Stimulated activated naive CD8-positive, alpha-beta T cell treated with anti-CD3 and anti-CD28 coated beads, Interleukin-15, Interleukin-2, amounts not matched to agents 100 U/mL and 50 U/mL, for 24 hours (primary cell): ENCODE data around the gene NHS.
A peak's percentile ranks its signal among the peaks of the same experiment; 100 is the strongest.

Experiments
- ATAC-seq: fragments of 150-1000 bp; cut with Tn5 transposase; one replicate; pipeline ENCODE4 v1.10.0; 2021
- DNase-seq: peaks from one replicate; pipeline ENCODE4 v3.0.0; 2021

NHS gene

DNA sequence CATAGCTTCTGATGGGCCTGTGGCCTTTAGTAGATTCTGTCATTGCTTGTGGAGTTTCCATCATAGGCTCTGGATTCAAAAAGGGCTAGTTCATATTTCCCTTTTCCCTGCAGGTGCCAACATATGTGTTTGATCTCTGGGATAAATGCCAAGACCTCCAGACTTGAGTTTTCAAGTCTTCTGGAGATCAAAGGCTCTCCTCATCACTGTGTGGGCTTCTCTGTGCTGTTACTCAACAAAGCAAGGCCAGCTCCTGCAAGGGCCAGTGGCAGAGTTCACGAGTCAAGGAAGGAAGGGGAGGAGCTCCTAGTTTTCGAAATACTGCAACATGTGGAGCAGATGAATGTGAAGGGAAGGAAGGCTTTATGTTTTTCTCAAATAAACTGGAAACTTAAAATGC, 299.6 kb downstream of the NHS start:
- no peak for ATAC-seq
- no peak for DNase-seq

DNA sequence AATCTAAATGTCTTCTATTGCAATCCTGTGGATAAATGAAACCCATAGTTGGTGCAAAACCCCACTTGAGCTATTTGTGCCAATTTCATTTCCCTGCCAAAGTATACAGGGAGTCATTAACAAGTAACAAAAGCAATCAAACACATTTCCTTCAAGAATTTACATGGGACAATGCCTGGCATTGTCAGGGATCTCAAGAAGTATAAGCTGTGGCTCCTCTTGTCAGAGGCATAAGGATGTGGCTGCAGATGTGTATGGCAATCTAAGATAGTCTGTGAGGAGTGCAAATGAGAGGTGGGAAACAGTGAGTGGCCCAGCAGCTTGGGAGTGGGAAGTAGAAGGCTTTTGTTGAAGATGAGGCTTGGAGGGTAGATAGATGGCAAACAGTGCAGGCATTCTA, 304.3 kb downstream of the NHS start:
- ATAC-seq = no peak
- no peak for DNase-seq

DNA sequence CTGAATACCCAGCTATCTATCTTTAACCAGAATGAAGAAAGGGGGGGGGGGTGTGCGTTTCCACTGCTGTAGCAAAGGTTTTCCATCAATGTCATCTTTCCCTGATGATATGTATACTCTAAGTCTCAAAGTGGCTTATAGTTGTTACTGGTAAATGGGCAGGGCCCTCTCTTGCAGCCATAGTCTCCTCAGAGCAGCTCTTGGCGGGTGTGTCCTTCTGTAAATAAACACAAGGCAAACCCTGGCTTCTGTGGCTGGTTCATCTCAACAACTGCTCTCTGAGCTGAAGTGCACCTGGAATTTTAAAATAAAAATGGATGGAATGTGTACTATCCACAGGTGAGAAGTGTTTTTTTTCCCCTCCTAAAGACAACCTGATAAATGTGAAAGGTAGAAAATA, 304.8 kb downstream of the NHS start:
- no peak for DNase-seq
- no peak for ATAC-seq

GRCh38 chrX:17680732-17681413, 305.9 kb downstream of the NHS start:
- DNase-seq (no peak), ATAC-seq (no peak)

DNA sequence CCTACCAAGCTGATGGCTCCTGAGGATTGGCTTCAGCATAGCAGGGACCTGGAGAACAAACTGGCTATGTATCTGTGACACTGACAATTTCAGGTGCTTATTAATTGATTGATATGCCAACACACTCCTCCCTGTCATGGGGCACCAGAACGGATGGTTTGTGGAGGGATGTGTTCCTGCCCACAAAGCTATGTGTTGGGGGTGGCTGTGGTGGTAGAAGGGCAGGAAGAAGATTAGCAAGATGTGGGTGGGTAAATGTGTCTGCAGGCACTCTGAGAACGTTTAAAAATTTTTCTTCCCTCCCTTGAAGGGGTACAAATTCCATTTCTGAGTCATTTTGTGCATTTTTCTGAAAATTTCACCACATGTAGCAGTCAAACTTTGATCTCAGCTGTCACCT, 307.3 kb downstream of the NHS start:
- peak; percentile 16 for DNase-seq
- ATAC-seq = peak; percentile 88

GRCh38 chrX:17685026-17685425, 310.0 kb downstream of the NHS start:
- no peak for ATAC-seq
- no peak for DNase-seq

DNA sequence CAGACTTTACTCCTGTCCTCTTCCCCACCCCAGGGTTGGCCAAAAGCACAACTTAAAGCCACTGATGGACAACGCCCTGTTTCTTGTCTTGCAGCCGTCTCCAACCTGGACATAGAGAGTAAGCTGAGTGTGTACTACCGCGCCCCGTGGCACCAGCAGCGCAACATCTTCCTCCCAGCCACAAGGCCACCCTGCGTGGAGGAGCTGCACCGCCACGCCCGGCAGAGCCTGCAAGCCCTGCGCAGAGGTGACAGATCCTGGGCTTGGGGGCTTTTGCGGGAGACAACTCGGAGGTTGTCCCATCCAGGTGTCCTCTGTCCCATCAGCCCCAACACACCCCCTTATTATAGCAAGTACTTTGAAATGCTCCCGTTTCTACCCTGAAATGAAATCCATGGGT, 312.6 kb downstream of the NHS start:
- no peak for ATAC-seq
- no peak for DNase-seq

DNA sequence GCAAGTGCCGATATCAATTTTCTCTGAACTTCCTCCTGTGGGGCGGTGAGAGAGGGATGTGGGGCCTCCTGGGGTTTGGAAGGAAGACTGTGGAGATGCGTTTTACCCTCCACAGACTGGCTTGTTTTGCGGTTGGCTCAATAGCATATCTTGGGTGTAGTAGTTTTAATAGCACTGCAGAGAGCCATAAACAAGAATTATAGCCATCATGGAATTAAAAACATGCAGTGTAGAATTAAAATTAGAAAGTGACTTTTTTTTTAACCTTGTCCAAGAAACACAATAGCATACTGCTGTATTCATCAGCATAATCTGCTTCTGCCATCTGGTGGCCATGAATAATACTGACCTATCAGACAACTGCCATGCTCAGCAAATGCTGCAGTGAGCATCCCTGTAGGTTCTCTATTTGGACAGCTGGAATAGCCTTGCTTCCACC, 315.0 kb downstream of the NHS start:
- ATAC-seq (peak; percentile 57), DNase-seq (peak; percentile 33)

- DNase-seq (no peak), ATAC-seq (no peak)
Measured at GRCh38 chrX:17692709-17693346, 317.8 kb downstream of the NHS start.

GRCh38 chrX:17697191-17697590, 322.2 kb downstream of the NHS start:
- ATAC-seq = no peak
- DNase-seq = no peak

DNA sequence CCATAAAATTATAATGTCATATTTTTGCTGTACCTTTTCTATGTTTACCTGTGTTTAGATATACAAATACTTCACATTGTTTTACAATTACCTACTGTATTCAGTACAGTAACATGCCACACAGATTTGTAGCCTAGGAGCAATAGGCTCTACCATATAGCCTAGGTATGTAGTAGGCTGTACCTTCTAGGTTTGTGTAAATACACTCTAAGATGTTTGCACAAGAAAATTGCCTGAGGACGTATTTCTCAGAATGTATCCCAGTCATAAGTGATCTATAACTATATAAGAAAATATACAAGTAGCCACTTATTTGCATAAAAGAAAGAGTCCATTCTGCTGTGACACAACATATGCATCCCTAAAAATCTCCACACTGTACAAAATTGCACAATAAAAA, 326.0 kb downstream of the NHS start:
- no peak for DNase-seq
- no peak for ATAC-seq

GRCh38 chrX:17703201-17703600, 328.2 kb downstream of the NHS start:
- ATAC-seq (no peak), DNase-seq (no peak)

DNA sequence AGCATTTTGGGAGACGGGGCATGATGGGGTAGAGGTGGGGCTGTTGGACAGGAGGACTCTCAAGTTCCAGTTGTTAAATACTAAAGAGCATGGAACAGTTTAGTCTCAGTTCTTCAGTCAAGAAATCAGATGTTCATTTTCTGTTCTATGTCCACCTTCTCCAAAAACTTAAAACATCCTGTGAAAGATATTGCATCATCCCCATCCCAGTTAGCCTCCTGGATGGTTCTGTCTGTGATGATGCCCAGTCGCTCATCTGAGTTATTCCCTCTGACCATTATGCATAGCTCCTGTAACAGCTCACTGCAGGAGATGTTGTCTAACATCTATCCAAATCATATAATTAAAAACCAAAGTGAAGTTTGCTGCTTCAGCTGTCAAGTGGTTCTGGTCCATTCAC, 330.2 kb downstream of the NHS start:
- DNase-seq (no peak), ATAC-seq (no peak)

- ATAC-seq (no peak), DNase-seq (no peak)
Measured at GRCh38 chrX:17706676-17707075, 331.7 kb downstream of the NHS start.

DNA sequence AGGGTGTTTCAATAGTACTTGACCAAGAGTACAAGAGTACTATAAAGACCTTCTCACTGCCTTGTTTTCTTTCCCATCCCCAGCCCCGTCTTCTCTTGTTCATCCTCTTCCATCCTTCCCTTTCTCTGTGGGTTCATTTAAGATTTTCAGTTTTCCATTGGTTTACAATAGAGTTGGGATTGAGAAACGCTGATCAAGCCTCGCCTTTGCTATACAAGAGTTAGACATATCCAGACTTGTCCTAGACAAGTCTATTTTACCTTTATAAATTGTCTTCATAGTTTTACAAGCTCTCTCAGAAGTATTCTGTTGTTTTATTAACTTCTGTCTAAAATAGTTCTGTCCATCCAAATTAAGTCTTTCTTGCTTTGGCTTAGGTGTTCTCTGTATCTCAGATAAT, 332.7 kb downstream of the NHS start:
- ATAC-seq = no peak
- DNase-seq = no peak

- DNase-seq (no peak), ATAC-seq (peak; percentile 52)
Measured at GRCh38 chrX:17710871-17711301, 335.9 kb downstream of the NHS start.

DNA sequence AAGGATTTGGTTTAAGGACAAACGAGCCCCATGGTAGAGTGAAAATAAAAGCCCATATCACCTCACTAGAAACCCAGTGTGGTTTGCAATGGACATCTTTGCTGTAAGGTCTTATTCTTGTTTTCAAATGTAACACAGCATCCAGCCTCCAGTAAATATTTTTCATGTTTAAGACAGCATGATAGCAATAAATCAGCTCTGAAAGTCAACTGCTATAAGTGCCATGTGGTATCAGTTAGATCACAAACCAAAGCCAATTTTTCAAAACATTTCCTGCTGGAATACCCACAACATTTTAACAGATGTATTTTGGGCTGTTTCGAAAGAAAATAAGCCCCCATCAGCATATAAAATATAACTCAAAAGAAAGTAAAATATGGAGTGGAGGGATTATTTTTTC, 338.3 kb downstream of the NHS start:
- no peak for DNase-seq
- no peak for ATAC-seq

- ATAC-seq (no peak), DNase-seq (no peak)
Measured at GRCh38 chrX:17718649-17719165, 343.7 kb downstream of the NHS start.

GRCh38 chrX:17719711-17720110, 344.7 kb downstream of the NHS start:
- DNase-seq (no peak), ATAC-seq (no peak)

DNA sequence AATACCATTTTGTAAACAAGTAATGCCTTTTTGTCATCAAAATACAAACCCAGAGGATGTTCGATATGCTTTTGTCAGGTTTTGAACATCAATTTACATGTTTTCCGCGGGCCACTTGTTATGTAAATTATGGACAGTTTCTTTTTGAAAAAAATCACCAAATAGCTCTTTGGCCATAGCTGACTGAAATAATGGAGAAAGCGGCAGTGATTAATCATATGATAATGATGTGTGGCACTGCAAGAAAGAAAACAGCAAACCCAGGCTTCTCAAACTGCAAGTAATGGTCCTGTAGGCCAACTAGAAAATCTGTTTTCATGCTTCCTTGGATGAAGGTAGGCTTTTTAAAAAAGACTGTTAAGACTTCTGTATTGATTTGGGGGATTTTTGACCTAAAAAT, 346.7 kb downstream of the NHS start:
- DNase-seq (no peak), ATAC-seq (no peak)

- ATAC-seq (no peak), DNase-seq (no peak)
Measured at GRCh38 chrX:17725181-17725580, 350.2 kb downstream of the NHS start.

GRCh38 chrX:17732138-17732783, 357.3 kb downstream of the NHS start:
- no peak for ATAC-seq
- no peak for DNase-seq

DNA sequence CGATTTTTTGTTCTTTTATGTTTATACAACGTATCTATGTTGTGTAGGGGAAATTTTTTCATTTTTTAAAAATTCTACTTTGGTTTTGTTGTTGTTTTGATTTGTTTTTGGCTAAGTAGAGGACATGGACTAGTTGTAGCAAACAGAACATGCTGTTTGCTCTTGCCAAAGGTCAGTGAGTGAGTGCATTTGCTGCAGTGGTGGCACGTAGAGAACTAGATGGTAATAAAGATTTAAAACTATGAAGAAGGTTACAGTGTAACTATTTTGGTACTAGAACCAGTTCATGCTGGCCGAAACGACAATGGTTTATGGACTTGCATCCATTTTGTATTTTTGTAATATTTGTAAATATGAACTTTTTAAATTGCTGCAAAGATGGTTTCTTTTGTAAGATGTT, 360.4 kb downstream of the NHS start:
- no peak for DNase-seq
- ATAC-seq = no peak

- ATAC-seq (no peak), DNase-seq (no peak)
Measured at GRCh38 chrX:17736478-17736855, 361.5 kb downstream of the NHS start.
